Loucy (cell line): ENCODE measurements around the gene HSPB9.

Source experiments
- CTCF ChIP-seq: fragments of 200-600 bp; sonication (generic); conservative IDR thresholded peaks from 2 replicates; pipeline ENCODE4 v1.5.1; 2014; ENCODE audit warnings: mild to moderate bottlenecking, antibody characterized with exemption, low read length
- EZH2phosphoT487 ChIP-seq: fragments of 200-600 bp; IDR thresholded peaks from 2 replicates; pipeline ENCODE4 v1.6.1; 2018; ENCODE audit warnings: antibody characterized with exemption, mild to moderate bottlenecking, moderate library complexity, borderline replicate concordance

DNA sequence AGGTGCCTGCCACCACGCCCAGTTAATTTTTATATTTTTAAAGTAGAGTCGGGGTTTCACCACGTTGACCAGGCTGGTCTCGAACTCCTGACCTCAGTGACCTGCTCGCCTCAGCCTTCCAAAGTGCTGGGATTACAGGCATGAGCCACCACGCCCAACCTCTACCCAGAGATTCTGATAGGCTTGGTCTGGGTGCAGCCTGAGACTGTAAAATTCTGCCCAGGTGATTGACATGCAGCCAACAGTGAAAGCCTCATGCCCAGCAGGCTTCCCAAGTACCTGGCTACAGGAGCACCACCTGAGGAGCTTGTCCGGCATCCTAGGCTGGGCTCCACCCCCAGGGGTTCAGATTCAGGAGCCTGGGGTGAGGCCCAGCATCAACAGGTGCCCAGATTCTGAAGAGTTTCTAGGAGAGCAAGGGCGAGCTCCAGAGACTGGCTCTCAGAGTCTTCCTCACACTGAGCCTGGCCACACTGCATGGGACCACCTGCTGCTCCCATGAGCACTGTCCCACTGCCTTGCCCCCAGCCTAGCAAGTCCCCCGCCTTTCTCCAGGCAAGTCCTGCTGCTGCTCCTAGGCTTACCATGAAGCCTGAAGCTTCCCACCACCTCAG is 41.0 kb upstream of the HSPB9 start:
- TF ChIP-seq CTCF, result no peak
- TF ChIP-seq EZH2phosphoT487, result no peak
